ENCODE data around the gene NOXO1.
"Not testable (repeated sequence)": the region's sequence is repeated elsewhere in the genome, so short reads cannot be mapped to it uniquely, and the experiment has no call there.

The NOXO1 gene

GRCh38 chr16:1959269-1960039 is 21.8 kb downstream of the NOXO1 start, which contains the start of gene NDUFB10:
Gene NDUFB10, plus strand, starts transcription at chr16:1959538. Its CDS starts 87 bp downstream, at chr16:1959625.
- peak; percentile 52 for DNase-seq

GRCh38 chr16:1958715-1959268 is 22.5 kb downstream of the NOXO1 start:
- DNase-seq, result no peak

GRCh38 chr16:1958143-1958491 is 23.2 kb downstream of the NOXO1 start:
- not testable (repeated sequence) for DNase-seq

- not testable (repeated sequence) for DNase-seq
Observed at GRCh38 chr16:1957434-1958142, 23.7 kb downstream of the NOXO1 start.

- DNase-seq, result no peak
Observed at GRCh38 chr16:1953734-1954133, 27.5 kb downstream of the NOXO1 start.

GRCh38 chr16:1950559-1950958 is 30.7 kb downstream of the NOXO1 start:
- DNase-seq, result no peak

GRCh38 chr16:1950047-1950446 is 31.2 kb downstream of the NOXO1 start:
- no peak for DNase-seq

- no peak for DNase-seq
Observed at GRCh38 chr16:1949507-1949906, 31.8 kb downstream of the NOXO1 start.

GRCh38 chr16:1947369-1947670 is 33.9 kb downstream of the NOXO1 start:
- DNase-seq, result no peak

- no peak for DNase-seq
Observed at GRCh38 chr16:1946495-1947368, 34.5 kb downstream of the NOXO1 start.

GRCh38 chr16:1945559-1946391 is 35.5 kb downstream of the NOXO1 start:
- no peak for DNase-seq

- no peak for DNase-seq
Observed at GRCh38 chr16:1944612-1945199, 36.6 kb downstream of the NOXO1 start.

GRCh38 chr16:1942810-1943726 is 38.2 kb downstream of the NOXO1 start, which contains the start of gene MSRB1:
Gene MSRB1, minus strand, starts transcription at chr16:1943199. Its CDS starts 43 bp downstream, at chr16:1943156.
- DNase-seq, result peak; percentile 96

- DNase-seq, result no peak
Observed at GRCh38 chr16:1942047-1942809, 39.0 kb downstream of the NOXO1 start.

GRCh38 chr16:1941162-1942046 is 39.9 kb downstream of the NOXO1 start:
- no peak for DNase-seq

- DNase-seq, result no peak
Observed at GRCh38 chr16:1940273-1941161, 40.8 kb downstream of the NOXO1 start.

- DNase-seq, result not testable (repeated sequence)
Observed at GRCh38 chr16:1939833-1940232, 41.4 kb downstream of the NOXO1 start.

GRCh38 chr16:1938910-1939309 is 42.4 kb downstream of the NOXO1 start:
- no peak for DNase-seq

Measured in amniotic stem cell (primary cell).